OCI-LY1 (cell line): ENCODE measurements around the gene DACH1.

Source experiments
- H2AFZ ChIP-seq: fragments of 200-600 bp; sonication (generic), shearing (Covaris generic); 2 replicates; pipeline ENCODE4 v1.6.0; 2014; ENCODE audit warnings: antibody characterized with exemption, mild to moderate bottlenecking, low read length
- H3F3A ChIP-seq: fragments of 200-600 bp; sonication (generic), shearing (Covaris generic); 2 replicates; pipeline ENCODE4 v1.6.0; 2014; ENCODE audit warnings: mild to moderate bottlenecking, antibody characterized with exemption, low read length, moderate library complexity; ENCODE audit not compliant: insufficient read depth
- H3K27ac ChIP-seq: fragments of 200-600 bp; sonication (generic); 2 replicates; pipeline ENCODE4 v1.5.1; 2014; ENCODE audit warnings: low read length, mixed run types, mild to moderate bottlenecking, low read depth; ENCODE audit not compliant: poor library complexity, severe bottlenecking
- H3K27me3 ChIP-seq: fragments of 200-600 bp; sonication (generic); 2 replicates; pipeline ENCODE4 v1.6.0; 2014; ENCODE audit warnings: antibody characterized with exemption, mild to moderate bottlenecking, low read length, moderate library complexity; ENCODE audit not compliant: insufficient read depth
- H3K36me3 ChIP-seq: fragments of 200-600 bp; sonication (generic); 2 replicates; pipeline ENCODE4 v1.6.1; 2014; ENCODE audit warnings: mild to moderate bottlenecking, antibody characterized with exemption, low read length, moderate library complexity, mixed read lengths; ENCODE audit not compliant: insufficient read depth
- H3K4me1 ChIP-seq: fragments of 200-600 bp; sonication (generic); 2 replicates; pipeline ENCODE4 v1.5.1; 2014; ENCODE audit warnings: mild to moderate bottlenecking, low read length, moderate library complexity; ENCODE audit not compliant: insufficient read depth, severe bottlenecking
- H3K4me2 ChIP-seq: fragments of 200-600 bp; sonication (generic), shearing (Covaris generic); 2 replicates; pipeline ENCODE4 v1.6.1; 2014; ENCODE audit warnings: low read length
- H3K4me3 ChIP-seq: fragments of 200-600 bp; sonication (generic); 2 replicates; pipeline ENCODE4 v1.5.1; 2014; ENCODE audit warnings: low read length, low read depth, mild to moderate bottlenecking, mixed read lengths; ENCODE audit not compliant: poor library complexity, severe bottlenecking
- H3K79me2 ChIP-seq: fragments of 200-600 bp; shearing (Covaris generic); 2 replicates; pipeline ENCODE4 v1.6.1; 2016; ENCODE audit warnings: mixed run types, low read length, mixed read lengths; ENCODE audit not compliant: insufficient read depth
- H3K9ac ChIP-seq: fragments of 200-600 bp; sonication (generic), shearing (Covaris generic); 2 replicates; pipeline ENCODE4 v1.6.1; 2014; ENCODE audit warnings: mild to moderate bottlenecking, low read length, mixed read lengths
- H3K9me2 ChIP-seq: fragments of 200-600 bp; sonication (generic), shearing (Covaris generic); 2 replicates; pipeline ENCODE4 v1.6.1; 2014; ENCODE audit warnings: low read depth, mild to moderate bottlenecking, low read length, mixed read lengths
- H3K9me3 ChIP-seq: fragments of 200-600 bp; shearing (Covaris generic); 2 replicates; pipeline ENCODE4 v1.6.1; 2014; ENCODE audit warnings: low read length, mixed read lengths
- H4K20me1 ChIP-seq: fragments of 200-600 bp; sonication (generic), shearing (Covaris generic); 2 replicates; pipeline ENCODE4 v1.6.0; 2016; ENCODE audit warnings: mild to moderate bottlenecking, low read length; ENCODE audit not compliant: insufficient read depth
- EZH2 ChIP-seq: fragments of 200-600 bp; sonication (generic), shearing (Covaris generic); IDR thresholded peaks from 2 replicates; pipeline ENCODE4 v1.8.0; 2017; ENCODE audit warnings: borderline replicate concordance, mixed run types, mild to moderate bottlenecking, antibody characterized with exemption, low read length, moderate library complexity, mixed read lengths
- TF ChIP-seq, protein P1 (sequence below): fragments of 200-600 bp; sonication (generic), shearing (Covaris generic); IDR thresholded peaks from 2 replicates; pipeline ENCODE4 v1.5.1; 2017; ENCODE audit warnings: mild to moderate bottlenecking, antibody characterized with exemption, low read length, moderate library complexity, mixed read lengths

The DACH1 gene

GRCh38 chr13:71483733-71484132 is 383.3 kb downstream of the DACH1 start:
- Histone ChIP-seq H4K20me1 (no peaks in the 10 kb centered on the region), H3K4me1 (no peaks in the 10 kb centered on the region), H3K79me2 (no peaks in the 10 kb centered on the region), H3K4me3 (no peak overlapping the region), H3K27ac (no peak overlapping the region), H3K9ac (no peak overlapping the region), H3K9me2 (no peaks in the 10 kb centered on the region), H3K4me2 (no peak overlapping the region), H3K9me3 (no peaks in the 10 kb centered on the region), H3F3A (no peaks in the 10 kb centered on the region), H3K27me3 (no peaks in the 10 kb centered on the region), H2AFZ (no peak overlapping the region), H3K36me3 (no peaks in the 10 kb centered on the region)
- TF ChIP-seq, protein P1, sequence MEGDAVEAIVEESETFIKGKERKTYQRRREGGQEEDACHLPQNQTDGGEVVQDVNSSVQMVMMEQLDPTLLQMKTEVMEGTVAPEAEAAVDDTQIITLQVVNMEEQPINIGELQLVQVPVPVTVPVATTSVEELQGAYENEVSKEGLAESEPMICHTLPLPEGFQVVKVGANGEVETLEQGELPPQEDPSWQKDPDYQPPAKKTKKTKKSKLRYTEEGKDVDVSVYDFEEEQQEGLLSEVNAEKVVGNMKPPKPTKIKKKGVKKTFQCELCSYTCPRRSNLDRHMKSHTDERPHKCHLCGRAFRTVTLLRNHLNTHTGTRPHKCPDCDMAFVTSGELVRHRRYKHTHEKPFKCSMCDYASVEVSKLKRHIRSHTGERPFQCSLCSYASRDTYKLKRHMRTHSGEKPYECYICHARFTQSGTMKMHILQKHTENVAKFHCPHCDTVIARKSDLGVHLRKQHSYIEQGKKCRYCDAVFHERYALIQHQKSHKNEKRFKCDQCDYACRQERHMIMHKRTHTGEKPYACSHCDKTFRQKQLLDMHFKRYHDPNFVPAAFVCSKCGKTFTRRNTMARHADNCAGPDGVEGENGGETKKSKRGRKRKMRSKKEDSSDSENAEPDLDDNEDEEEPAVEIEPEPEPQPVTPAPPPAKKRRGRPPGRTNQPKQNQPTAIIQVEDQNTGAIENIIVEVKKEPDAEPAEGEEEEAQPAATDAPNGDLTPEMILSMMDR = no peak
- no peak for TF ChIP-seq EZH2

GRCh38 chr13:71481501-71481900 is 385.5 kb downstream of the DACH1 start:
- TF ChIP-seq, protein P1 = no peak
- no peak for TF ChIP-seq EZH2

GRCh38 chr13:71481046-71481445 is 386.0 kb downstream of the DACH1 start:
- Histone ChIP-seq H3F3A (no peaks in the 10 kb centered on the region), H3K4me3 (no peak overlapping the region), H3K4me2 (no peak overlapping the region), H3K27me3 (no peaks in the 10 kb centered on the region), H3K79me2 (no peaks in the 10 kb centered on the region), H3K9ac (no peak overlapping the region), H3K9me3 (no peaks in the 10 kb centered on the region), H2AFZ (no peak overlapping the region), H3K36me3 (no peaks in the 10 kb centered on the region), H3K27ac (no peak overlapping the region), H4K20me1 (no peaks in the 10 kb centered on the region), H3K4me1 (no peaks in the 10 kb centered on the region), H3K9me2 (no peaks in the 10 kb centered on the region)
- TF ChIP-seq, protein P1 = no peak
- TF ChIP-seq EZH2 = no peak

More at GRCh38 chr13:71481501-71481900, 385.5 kb downstream of the DACH1 start:
- no peak overlapping the region for H3K9ac ChIP-seq
- no peaks in the 10 kb centered on the region for H4K20me1 ChIP-seq
- no peaks in the 10 kb centered on the region for H3K9me3 ChIP-seq
- H3K4me1 ChIP-seq = no peaks in the 10 kb centered on the region
- no peaks in the 10 kb centered on the region for H3K9me2 ChIP-seq
- no peak overlapping the region for H3K4me2 ChIP-seq
- no peaks in the 10 kb centered on the region for H3K27me3 ChIP-seq
- no peak overlapping the region for H3K4me3 ChIP-seq
- H3K27ac ChIP-seq = no peak overlapping the region
- H2AFZ ChIP-seq = no peak overlapping the region
- H3F3A ChIP-seq = no peaks in the 10 kb centered on the region
- no peaks in the 10 kb centered on the region for H3K36me3 ChIP-seq
- no peaks in the 10 kb centered on the region for H3K79me2 ChIP-seq
